Measurements from ENCODE around the gene NPC1L1. TPM values are rescaled to one million over a fixed set of nuclear protein-coding genes. Genes with fewer than 3 reads are reported as not detected.
"Not testable (repeated sequence)": the region's sequence is repeated elsewhere in the genome, so short reads cannot be mapped to it uniquely, and the experiment has no call there.

The NPC1L1 gene
- total and polyA plus RNA-seq, 7 donors: 0.09 to 0.83 (median 0.36) TPM; not detected in 2

GRCh38 chr7:44565097-44565794 lies 24.1 kb upstream of the NPC1L1 start:
- no peaks in the 10 kb centered on the region for H3K9me3 ChIP-seq
- no peaks in the 10 kb centered on the region for H3K27me3 ChIP-seq
- WGBS, 2 donors: 59 to 69% methylated on average over 13 of the region's 13 CpGs
- H3K36me3 ChIP-seq: peaks cover 27 to 65% (median 43%) of the 10 kb centered on the region in 4 donors
- H3K4me1 ChIP-seq: no peaks in the 10 kb centered on the region
- peak overlapping the region in 1 of 4 donors; percentile 35 for H3K27ac ChIP-seq
- TF ChIP-seq, protein P1, sequence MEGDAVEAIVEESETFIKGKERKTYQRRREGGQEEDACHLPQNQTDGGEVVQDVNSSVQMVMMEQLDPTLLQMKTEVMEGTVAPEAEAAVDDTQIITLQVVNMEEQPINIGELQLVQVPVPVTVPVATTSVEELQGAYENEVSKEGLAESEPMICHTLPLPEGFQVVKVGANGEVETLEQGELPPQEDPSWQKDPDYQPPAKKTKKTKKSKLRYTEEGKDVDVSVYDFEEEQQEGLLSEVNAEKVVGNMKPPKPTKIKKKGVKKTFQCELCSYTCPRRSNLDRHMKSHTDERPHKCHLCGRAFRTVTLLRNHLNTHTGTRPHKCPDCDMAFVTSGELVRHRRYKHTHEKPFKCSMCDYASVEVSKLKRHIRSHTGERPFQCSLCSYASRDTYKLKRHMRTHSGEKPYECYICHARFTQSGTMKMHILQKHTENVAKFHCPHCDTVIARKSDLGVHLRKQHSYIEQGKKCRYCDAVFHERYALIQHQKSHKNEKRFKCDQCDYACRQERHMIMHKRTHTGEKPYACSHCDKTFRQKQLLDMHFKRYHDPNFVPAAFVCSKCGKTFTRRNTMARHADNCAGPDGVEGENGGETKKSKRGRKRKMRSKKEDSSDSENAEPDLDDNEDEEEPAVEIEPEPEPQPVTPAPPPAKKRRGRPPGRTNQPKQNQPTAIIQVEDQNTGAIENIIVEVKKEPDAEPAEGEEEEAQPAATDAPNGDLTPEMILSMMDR (IDR thresholded peaks at IDR 0.05): peak; percentile 72 to 97 (median 94)
- peak in 1 of 4 donors; percentile 16 for TF ChIP-seq POLR2AphosphoS5 (IDR thresholded peaks at IDR 0.05)
- TF ChIP-seq POLR2A (IDR thresholded peaks at IDR 0.05): no peak
- H3K4me3 ChIP-seq: no peak overlapping the region
- DNase-seq: peak; percentile 79
- intact Hi-C loops (cut with DNase I): loop anchor here (1.0 to 5.0 kb wide), 2 partner anchors 73 to 324 kb away; partner anchors contain the start of gene NUDCD3

DNA sequence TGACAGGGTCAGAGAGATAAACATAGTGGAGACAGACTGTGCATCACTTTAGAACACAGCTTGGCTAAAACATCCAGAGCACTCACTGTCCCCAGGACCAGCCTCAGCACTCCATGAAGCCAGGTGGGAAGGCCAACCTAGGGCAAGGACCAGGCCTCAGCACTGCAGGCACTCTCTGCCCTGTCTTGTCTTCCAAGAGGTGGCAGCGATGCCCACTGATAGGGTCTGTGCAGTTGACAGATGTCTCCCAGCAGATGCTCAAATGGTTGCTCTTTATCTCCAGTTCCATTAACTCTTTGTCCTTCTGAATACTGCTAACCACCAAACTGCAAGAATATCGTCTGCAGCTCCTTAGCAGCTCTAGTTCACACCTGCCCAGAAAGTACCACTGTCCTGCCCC lies 23.5 kb upstream of the NPC1L1 start:
- 89 to 93% methylated on average over 2 of the region's 2 CpGs for WGBS, 2 donors
- DNase-seq: no peak
- peaks cover 20 to 59% (median 37%) of the 10 kb centered on the region in 4 donors for H3K36me3 ChIP-seq
- no peaks in the 10 kb centered on the region for H3K4me1 ChIP-seq
- no peak overlapping the region for H3K27ac ChIP-seq
- no peaks in the 10 kb centered on the region for H3K27me3 ChIP-seq
- TF ChIP-seq POLR2A (IDR thresholded peaks at IDR 0.05): no peak
- TF ChIP-seq, protein P1 (IDR thresholded peaks at IDR 0.05): no peak
- no peak for TF ChIP-seq POLR2AphosphoS5 (IDR thresholded peaks at IDR 0.05)
- no peak for TF ChIP-seq EP300 (IDR thresholded peaks at IDR 0.05)
- no peak overlapping the region for H3K4me3 ChIP-seq
- intact Hi-C loops (cut with DNase I): loop anchor here (1.0 to 5.0 kb wide), 2 partner anchors 72 to 323 kb away; partner anchors contain the start of gene NUDCD3
- H3K9me3 ChIP-seq: no peaks in the 10 kb centered on the region

GRCh38 chr7:44563171-44563679 lies 22.1 kb upstream of the NPC1L1 start:
- TF ChIP-seq EP300 (IDR thresholded peaks at IDR 0.05) (no peak), POLR2AphosphoS5 (IDR thresholded peaks at IDR 0.05) (no peak), POLR2A (IDR thresholded peaks at IDR 0.05) (no peak)
- TF ChIP-seq, protein P1 (IDR thresholded peaks at IDR 0.05): no peak
- Histone ChIP-seq H3K36me3 (peaks cover 7 to 45% (median 23%) of the 10 kb centered on the region in 4 donors), H3K4me1 (no peaks in the 10 kb centered on the region), H3K4me3 (no peak overlapping the region), H3K27ac (no peak overlapping the region), H3K27me3 (no peaks in the 10 kb centered on the region), H3K9me3 (no peaks in the 10 kb centered on the region)
- no peak for DNase-seq
- intact Hi-C loops (cut with DNase I): no loop called here
- 84 to 89% methylated on average over 3 of the region's 3 CpGs for WGBS, 2 donors

- 66 to 87% methylated on average over 8 of the region's 8 CpGs for WGBS, 2 donors
- H3K27ac ChIP-seq; DNase-seq; H3K27me3 ChIP-seq; H3K4me3 ChIP-seq; H3K9me3 ChIP-seq; H3K4me1 ChIP-seq; intact Hi-C loops (cut with DNase I): not testable (repeated sequence)
- peaks cover under 1 to 39% (median 17%) of the 10 kb centered on the region in 4 donors for H3K36me3 ChIP-seq
Measured at GRCh38 chr7:44562622-44562962, 21.5 kb upstream of the NPC1L1 start.

- no peaks in the 10 kb centered on the region for H3K4me1 ChIP-seq
- H3K27ac ChIP-seq: no peak overlapping the region
- intact Hi-C loops (cut with DNase I): no loop called here
- 40 to 79% methylated on average over 7 of the region's 7 CpGs for WGBS, 2 donors
- H3K27me3 ChIP-seq: no peaks in the 10 kb centered on the region
- peaks cover 0 to 34% (median 12%) of the 10 kb centered on the region in 4 donors for H3K36me3 ChIP-seq
- TF ChIP-seq EP300 (IDR thresholded peaks at IDR 0.05): no peak
- peak in 1 of 4 donors; percentile 3 for TF ChIP-seq POLR2AphosphoS5 (IDR thresholded peaks at IDR 0.05)
- no peak overlapping the region for H3K4me3 ChIP-seq
- H3K9me3 ChIP-seq: no peaks in the 10 kb centered on the region
- no peak for DNase-seq
Measured at GRCh38 chr7:44561962-44562621, 21.0 kb upstream of the NPC1L1 start.
